ENCODE data around the gene ZNF462. TPM values are rescaled to one million over a fixed set of nuclear protein-coding genes. Genes with fewer than 3 reads are reported as not detected.

The ZNF462 gene
- total RNA-seq, 1 experiment from 2014 or later: 164 TPM

GRCh38 chr9:107029146-107029545, 166.2 kb downstream of the ZNF462 start:
- no peak for TF ChIP-seq CTCF (conservative IDR thresholded peaks at IDR 0.05)
- H3K79me2 ChIP-seq (ENCODE audit: insufficient read depth, low read length): no peaks in the 10 kb centered on the region
- no peak overlapping the region for H3K27ac ChIP-seq (ENCODE audit: insufficient read length, low read depth, low read length)
- no peaks in the 10 kb centered on the region for H3K79me1 ChIP-seq (ENCODE audit: insufficient read depth, low read depth, low read length, poor library complexity, severe bottlenecking)
- H3K4me1 ChIP-seq (ENCODE audit: insufficient read depth, low read length): no peaks in the 10 kb centered on the region
- no peak overlapping the region for H3T11ph ChIP-seq (ENCODE audit: low read length)
- H4K91ac ChIP-seq (ENCODE audit: insufficient read length, low read depth, low read length): no peak overlapping the region
- H4K5ac ChIP-seq (ENCODE audit: insufficient read length, low read depth, low read length): no peak overlapping the region
- H2AFZ ChIP-seq (ENCODE audit: low read length): no peak overlapping the region
- H2AK5ac ChIP-seq (ENCODE audit: insufficient read length, low read length): no peak overlapping the region
- no peak for DNase-seq
- no peaks in the 10 kb centered on the region for H3K27me3 ChIP-seq (ENCODE audit: insufficient read depth, low read length)
- no peak overlapping the region for H2BK15ac ChIP-seq (ENCODE audit: low read depth, low read length)
- H3K18ac ChIP-seq (ENCODE audit: insufficient read length, low read depth, low read length): no peak overlapping the region
- no peak overlapping the region for H3K9ac ChIP-seq (ENCODE audit: extremely low read depth, insufficient read length, low read length)
- no peak overlapping the region for H3K27ac Mint-ChIP-seq
- no peaks in the 10 kb centered on the region for H3K36me3 Mint-ChIP-seq (ENCODE audit: insufficient read depth in 1 of 3, low read depth in 3 of 3)
- no peak overlapping the region for H2BK12ac ChIP-seq (ENCODE audit: insufficient read length, low read depth, low read length)
- H3K27me3 Mint-ChIP-seq (ENCODE audit: low read depth): peaks cover 2% of the 10 kb centered on the region; the same call in 1 of the 2 replicates
- H2BK120ac ChIP-seq (ENCODE audit: low read depth, low read length, poor library complexity, severe bottlenecking): no peak overlapping the region
- peaks cover 0 to 8% of the 10 kb centered on the region in 2 experiments; a peak in 1 of 4 replicates for H3K4me1 Mint-ChIP-seq
- no peaks in the 10 kb centered on the region for H3K23me2 ChIP-seq (ENCODE audit: insufficient read length, low read depth, low read length, poor library complexity, severe bottlenecking)
- no peaks in the 10 kb centered on the region for H3K9me3 ChIP-seq (ENCODE audit: control insufficient read depth, low read depth, low read length)
- H3K4ac ChIP-seq (ENCODE audit: low read depth, low read length): no peak overlapping the region
- no peaks in the 10 kb centered on the region; a peak in 1 of 5 replicates for H3K9me3 Mint-ChIP-seq
- H3K4me2 ChIP-seq (ENCODE audit: insufficient read depth, insufficient read length, low read length): no peak overlapping the region
- H4K20me1 ChIP-seq (ENCODE audit: control insufficient read depth, insufficient read depth, insufficient read length): no peaks in the 10 kb centered on the region
- H3K56ac ChIP-seq (ENCODE audit: insufficient read length, low read depth, low read length): no peak overlapping the region
- H2BK20ac ChIP-seq (ENCODE audit: low read depth, low read length, poor library complexity, severe bottlenecking): no peak overlapping the region
- no peak overlapping the region for H4K8ac ChIP-seq (replicated peaks; ENCODE audit: insufficient read length, low read depth, low read length)
- no peak overlapping the region for H3K23ac ChIP-seq (ENCODE audit: insufficient read length, low read depth, low read length)
- H2BK5ac ChIP-seq (ENCODE audit: insufficient read length, low read length): no peak overlapping the region
- no CpG with 5 or more reads among the region's 3 CpGs for WGBS (ENCODE audit: extremely low coverage, insufficient read length, low lambda C conversion rate)
- H3K4me3 Mint-ChIP-seq: no peak overlapping the region
- no peak overlapping the region for H3K14ac ChIP-seq (ENCODE audit: insufficient read depth, low read length)
